Right cardiac atrium (tissue), 5 donors: ENCODE measurements around the gene SPATC1L. TPM values are rescaled to one million over a fixed set of nuclear protein-coding genes. Genes with fewer than 3 reads are reported as not detected.

Source experiments
- ATAC-seq, 2 donors: fragments of 200-7000 bp; cut with Tn5 transposase; one replicate each; pipeline versions ENCODE4 v1.8.0 to v1.9.1; 2020; ENCODE audit warnings: moderate library complexity in 2 of 2, mild to moderate bottlenecking in 1 of 2
- DNase-seq, 3 donors: peaks; one replicate each; pipeline ENCODE4 v3.0.0-alpha.2; 2020
- H3K27ac ChIP-seq: one replicate; pipeline ENCODE4 v1.5.1; 2013; ENCODE audit warnings: mild to moderate bottlenecking, low read length, control low read depth, moderate library complexity
- H3K27me3 ChIP-seq: one replicate; pipeline ENCODE4 v1.6.1; 2013; ENCODE audit not compliant: control insufficient read depth, insufficient read depth
- H3K4me1 ChIP-seq: one replicate; pipeline ENCODE4 v1.6.1; 2013; ENCODE audit warnings: low read length; ENCODE audit not compliant: control insufficient read depth, insufficient read depth
- H3K4me3 ChIP-seq: one replicate; pipeline ENCODE4 v1.5.1; 2013; ENCODE audit warnings: low read length, control low read depth
- H3K9me3 ChIP-seq: one replicate; pipeline ENCODE4 v1.6.1; 2013; ENCODE audit warnings: low read length; ENCODE audit not compliant: control insufficient read depth
- WGBS: extraction: QIAGEN DNeasy Blood & Tissue Kit; methylation state at CpG from one replicate; pipeline ENCODE4 v1.1.7; 2013; 5-methylcytosine and 5-hydroxymethylcytosine counted together
- intact Hi-C, 4 donors: fragments of 100-400 bp; cut with DNase I; formaldehyde crosslinking; loops; one replicate each; pipeline versions ENCODE4 v1.11.0 to v1.14.0; 2022 to 2023
- polyA plus RNA-seq: library from polyadenylated mRNA; stranded (reverse); fragments of 200-250 nt; gene quantifications from one replicate; pipeline ENCODE4 v1.2.3, GENCODE V29; 2013
- total RNA-seq, 4 donors: library from RNA; stranded (reverse); fragmentation: NEBNext Ultra II Directional; extraction: Animal tissue kit (Norgen Biotek cat#: 25700); gene quantifications; one replicate each; pipeline ENCODE4 v1.2.1, GENCODE V29; 2021
- donor health status: healthy with polysubstance abuse.
- donor health status: DM: no; HTN: yes; CAD: no.
- donor health status: DM: no; HTN: no; CAD: no.
- donor health status: DM: no; HTN: yes; CAD: no; lungs with severe emphysema.
- donor health status: DM: yes; HTN: yes; CAD: no.

Gene SPATC1L
- total and polyA plus RNA-seq, 5 donors = 8.8 to 12.0 (median 11.3) TPM

- H3K9me3 ChIP-seq = no peaks in the 10 kb centered on the region
- H3K4me1 ChIP-seq = no peaks in the 10 kb centered on the region
- WGBS = 91% methylated on average over 14 of the region's 14 CpGs
- H3K27ac ChIP-seq = no peak overlapping the region
- DNase-seq (peak; percentile 8 to 52 (median 39)), ATAC-seq (no peak)
- intact Hi-C loops = loop anchor here in 1 of 4 donors (10.0 kb wide), 1 partner anchor 115 kb away; no protein-coding TSS in a partner anchor
- H3K27me3 ChIP-seq = no peaks in the 10 kb centered on the region
- no peak overlapping the region for H3K4me3 ChIP-seq
These were observed 64.5 kb downstream of the SPATC1L start for GRCh38 chr21:46119637-46120271.

DNA sequence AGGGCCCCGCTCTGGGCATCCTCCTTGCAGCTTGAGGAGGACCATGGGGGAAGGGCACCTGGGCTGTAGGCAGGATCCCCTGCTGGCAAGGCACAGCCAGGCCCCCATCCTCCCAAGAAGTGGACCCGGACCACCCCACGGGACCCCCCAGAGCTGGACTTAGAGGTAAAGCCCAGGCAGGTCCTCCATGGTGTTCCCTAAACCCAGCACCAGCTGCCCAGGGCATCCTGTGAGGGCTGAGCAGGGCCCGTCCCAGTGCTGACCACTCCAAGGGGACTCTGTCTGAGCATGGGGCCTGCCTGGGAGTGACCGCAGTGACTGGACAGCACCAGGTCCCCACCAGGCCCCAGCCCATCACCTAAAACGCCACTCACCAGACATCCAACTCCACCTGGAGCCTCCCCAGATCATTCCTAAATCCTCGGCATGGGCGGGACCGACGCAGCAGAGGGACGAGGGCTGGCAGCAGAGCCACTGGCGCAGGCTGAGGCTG, 65.1 kb downstream of the SPATC1L start:
- Histone ChIP-seq H3K4me1 (no peaks in the 10 kb centered on the region), H3K27ac (no peak overlapping the region), H3K27me3 (no peaks in the 10 kb centered on the region), H3K9me3 (no peaks in the 10 kb centered on the region), H3K4me3 (no peak overlapping the region)
- 94% methylated on average over 12 of the region's 12 CpGs for WGBS
- ATAC-seq (no peak), DNase-seq (peak in 1 of 3 donors; percentile 16)
- intact Hi-C loops = loop anchor here in 1 of 4 donors (10.0 kb wide), 1 partner anchor 114 kb away; no protein-coding TSS in a partner anchor

- ATAC-seq (no peak), DNase-seq (peak in 2 of 3 donors; percentile 11 to 47)
- 92% methylated on average over 27 of the region's 27 CpGs for WGBS
- Histone ChIP-seq H3K27me3 (no peaks in the 10 kb centered on the region), H3K4me3 (no peak overlapping the region), H3K9me3 (no peaks in the 10 kb centered on the region), H3K27ac (no peak overlapping the region), H3K4me1 (no peaks in the 10 kb centered on the region)
- intact Hi-C loops = loop anchor here in 1 of 4 donors (10.0 kb wide), 1 partner anchor 114 kb away; no protein-coding TSS in a partner anchor
These were observed 65.7 kb downstream of the SPATC1L start for GRCh38 chr21:46118316-46119143.

GRCh38 chr21:46117586-46118315, 66.5 kb downstream of the SPATC1L start:
- WGBS = 83% methylated on average over 29 of the region's 29 CpGs
- H3K4me1 ChIP-seq = no peaks in the 10 kb centered on the region
- H3K27ac ChIP-seq = no peak overlapping the region
- intact Hi-C loops = loop anchor here in 1 of 4 donors (10.0 kb wide), 1 partner anchor 113 kb away; no protein-coding TSS in a partner anchor
- ATAC-seq (no peak), DNase-seq (peak in 2 of 3 donors; percentile 47 to 52)
- H3K9me3 ChIP-seq = no peaks in the 10 kb centered on the region
- no peak overlapping the region for H3K4me3 ChIP-seq
- H3K27me3 ChIP-seq = no peaks in the 10 kb centered on the region

- no peaks in the 10 kb centered on the region for H3K27me3 ChIP-seq
- H3K4me1 ChIP-seq = no peaks in the 10 kb centered on the region
- DNase-seq = peak; percentile 16 to 48 (median 38)
- H3K4me3 ChIP-seq = no peak overlapping the region
- no peaks in the 10 kb centered on the region for H3K9me3 ChIP-seq
- no peak overlapping the region for H3K27ac ChIP-seq
- no peak for ATAC-seq
- intact Hi-C loops = loop anchor here in 1 of 4 donors (10.0 kb wide), 1 partner anchor 112 kb away; no protein-coding TSS in a partner anchor
- WGBS = 82% methylated on average over 24 of the region's 24 CpGs
These were observed 67.3 kb downstream of the SPATC1L start for GRCh38 chr21:46116776-46117585.

DNA sequence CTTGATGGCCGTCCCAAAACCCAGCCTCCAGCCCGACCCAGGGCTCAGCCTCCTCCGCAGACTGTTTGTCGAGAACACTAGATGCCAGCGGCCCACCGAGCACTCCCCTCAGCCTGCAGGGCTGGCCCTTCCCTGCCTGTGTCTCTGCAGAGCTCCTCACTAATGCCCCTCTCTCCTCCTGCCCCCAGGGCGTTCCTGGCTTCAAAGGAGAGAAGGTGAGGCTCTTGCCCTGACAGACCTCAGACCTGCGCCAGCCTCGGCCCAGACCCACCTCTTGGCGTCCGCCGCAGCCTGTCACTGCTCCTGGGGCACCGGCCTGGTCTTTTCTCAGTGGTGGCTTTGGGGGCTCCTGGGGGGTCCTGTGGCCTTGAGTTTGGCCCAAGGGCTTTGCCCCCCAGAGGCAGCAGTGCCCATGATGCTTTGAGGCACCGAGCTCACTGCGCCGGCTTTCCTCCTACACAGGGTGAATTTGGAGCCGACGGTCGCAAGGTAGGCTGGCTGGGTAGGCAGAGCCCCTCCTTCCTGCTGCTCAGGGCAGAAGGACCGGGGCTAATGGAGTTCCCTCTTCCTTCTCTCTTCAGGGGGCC, 68.0 kb downstream of the SPATC1L start:
- no peaks in the 10 kb centered on the region for H3K4me1 ChIP-seq
- DNase-seq (peak; percentile 10 to 45 (median 39)), ATAC-seq (no peak)
- H3K27ac ChIP-seq = no peak overlapping the region
- intact Hi-C loops = loop anchor here in 1 of 4 donors (10.0 kb wide), 1 partner anchor 111 kb away; no protein-coding TSS in a partner anchor
- WGBS = 90% methylated on average over 20 of the region's 20 CpGs
- H3K4me3 ChIP-seq = no peak overlapping the region
- no peaks in the 10 kb centered on the region for H3K27me3 ChIP-seq
- no peaks in the 10 kb centered on the region for H3K9me3 ChIP-seq

DNA sequence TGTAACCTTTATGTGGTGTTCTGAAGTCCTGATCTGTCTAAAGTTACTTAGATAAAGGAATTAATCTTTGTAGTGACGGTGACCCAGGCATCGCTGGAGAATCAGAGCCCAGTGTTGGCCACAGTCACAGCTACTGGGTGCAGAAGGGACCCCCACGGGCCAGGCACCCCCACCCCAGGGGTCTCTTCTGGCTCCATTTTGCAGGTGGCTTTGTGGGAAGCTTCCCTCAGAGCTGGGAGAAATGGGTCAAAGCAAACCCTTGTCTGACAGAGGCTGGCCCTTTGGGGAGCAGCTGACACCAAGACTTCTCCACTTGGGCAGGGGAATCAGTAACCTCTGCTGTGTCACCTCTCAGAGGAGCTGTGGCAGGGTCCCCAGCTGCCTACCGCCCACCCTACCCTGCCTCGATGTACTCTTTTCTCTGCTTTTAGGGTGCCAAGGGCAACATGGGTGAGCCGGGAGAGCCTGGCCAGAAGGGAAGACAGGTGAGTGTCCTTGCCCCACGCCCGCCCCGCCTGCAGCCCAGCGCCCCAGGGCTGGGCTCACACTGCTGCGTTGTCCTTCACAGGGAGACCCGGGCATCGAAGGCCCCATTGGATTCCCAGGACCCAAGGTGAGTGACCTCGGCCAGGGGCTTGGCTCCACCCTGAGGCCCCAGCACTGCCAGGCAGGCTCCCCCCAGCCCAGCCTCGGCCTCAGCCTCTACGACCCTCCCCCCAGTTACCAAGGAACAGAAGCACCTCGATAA, 68.6 kb downstream of the SPATC1L start:
- Histone ChIP-seq H3K4me3 (no peak overlapping the region), H3K9me3 (no peaks in the 10 kb centered on the region), H3K27ac (no peak overlapping the region), H3K27me3 (no peaks in the 10 kb centered on the region), H3K4me1 (no peaks in the 10 kb centered on the region)
- ATAC-seq (no peak), DNase-seq (peak; percentile 13 to 46 (median 45))
- intact Hi-C loops = loop anchor here in 1 of 4 donors (10.0 kb wide), 1 partner anchor 111 kb away; no protein-coding TSS in a partner anchor
- 93% methylated on average over 17 of the region's 17 CpGs for WGBS

DNA sequence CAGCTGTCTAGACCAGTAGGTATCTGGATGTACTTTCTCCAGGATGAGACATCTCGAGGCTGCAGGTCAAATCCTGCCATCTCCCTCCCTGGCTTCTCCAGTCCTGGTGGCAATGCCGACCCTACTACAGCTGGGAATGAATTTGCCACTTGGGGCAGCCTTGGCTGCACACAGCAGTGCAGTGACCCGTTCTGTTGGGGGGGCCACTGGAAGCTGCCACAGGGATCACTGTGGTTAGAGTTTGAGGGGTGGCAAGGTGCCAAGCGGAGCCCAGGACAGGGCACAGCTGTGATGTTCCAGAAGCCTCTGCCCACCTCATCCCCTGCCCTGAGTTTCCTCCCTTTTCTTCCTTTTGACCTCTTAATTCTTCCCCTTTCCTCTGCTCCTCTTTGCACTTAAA, 69.3 kb downstream of the SPATC1L start:
- no peaks in the 10 kb centered on the region for H3K9me3 ChIP-seq
- H3K4me1 ChIP-seq = no peaks in the 10 kb centered on the region
- DNase-seq = peak; percentile 25 to 64 (median 27)
- 95% methylated on average over 4 of the region's 4 CpGs for WGBS
- no peaks in the 10 kb centered on the region for H3K27me3 ChIP-seq
- H3K4me3 ChIP-seq = no peak overlapping the region
- H3K27ac ChIP-seq = no peak overlapping the region
- ATAC-seq = no peak
- intact Hi-C loops = loop anchor here in 1 of 4 donors (10.0 kb wide), 1 partner anchor 110 kb away; no protein-coding TSS in a partner anchor

- ATAC-seq = no peak
- H3K27ac ChIP-seq = no peak overlapping the region
These were observed 70.6 kb downstream of the SPATC1L start for GRCh38 chr21:46113497-46114176.

More at GRCh38 chr21:46113497-46114176, 70.6 kb downstream of the SPATC1L start:
- intact Hi-C loops = loop anchor here in 1 of 4 donors (10.0 kb wide), 1 partner anchor 109 kb away; no protein-coding TSS in a partner anchor
- no peaks in the 10 kb centered on the region for H3K27me3 ChIP-seq
- H3K4me1 ChIP-seq = no peaks in the 10 kb centered on the region
- no peak overlapping the region for H3K4me3 ChIP-seq
- H3K9me3 ChIP-seq = no peaks in the 10 kb centered on the region
- 95% methylated on average over 16 of the region's 16 CpGs for WGBS
- DNase-seq = peak in 2 of 3 donors; percentile 10 to 38
